Brain pericyte (primary cell): ENCODE measurements around the gene IPMK.
A peak's percentile ranks its signal among the peaks of the same experiment; 100 is the strongest.
"Not testable (repeated sequence)": the region's sequence is repeated elsewhere in the genome, so short reads cannot be mapped to it uniquely, and the experiment has no call there.

Experiments
- DNase-seq: peaks from one replicate; pipeline ENCODE4 v3.0.0-alpha.2; 2012; ENCODE audit warnings: low read depth, low spot score

Gene IPMK

GRCh38 chr10:58220769-58221451 lies 46.8 kb downstream of the IPMK start:
- no peak for DNase-seq

GRCh38 chr10:58219875-58220274 lies 47.8 kb downstream of the IPMK start:
- no peak for DNase-seq

GRCh38 chr10:58217612-58218011 lies 50.1 kb downstream of the IPMK start:
- no peak for DNase-seq

GRCh38 chr10:58212622-58213021 lies 55.1 kb downstream of the IPMK start:
- no peak for DNase-seq

GRCh38 chr10:58210160-58210559 lies 57.5 kb downstream of the IPMK start:
- DNase-seq = no peak

- no peak for DNase-seq
Measured at GRCh38 chr10:58209669-58210068, 58.0 kb downstream of the IPMK start.

- DNase-seq = no peak
Measured at GRCh38 chr10:58206251-58206650, 61.4 kb downstream of the IPMK start.

- DNase-seq = no peak
Measured at GRCh38 chr10:58201704-58202103, 66.0 kb downstream of the IPMK start.

GRCh38 chr10:58189269-58189668 lies 78.4 kb downstream of the IPMK start:
- DNase-seq = peak; percentile 15

GRCh38 chr10:58184120-58184670 lies 83.5 kb downstream of the IPMK start:
- no peak for DNase-seq

- no peak for DNase-seq
Measured at GRCh38 chr10:58180666-58181065, 87.0 kb downstream of the IPMK start.

- DNase-seq = no peak
Measured at GRCh38 chr10:58179238-58179637, 88.5 kb downstream of the IPMK start.

GRCh38 chr10:58178811-58179210 lies 88.9 kb downstream of the IPMK start:
- DNase-seq = no peak

GRCh38 chr10:58177362-58177947 lies 90.2 kb downstream of the IPMK start:
- no peak for DNase-seq

- DNase-seq = no peak
Measured at GRCh38 chr10:58175990-58176900, 91.4 kb downstream of the IPMK start.

GRCh38 chr10:58174831-58175230 lies 92.9 kb downstream of the IPMK start:
- no peak for DNase-seq

GRCh38 chr10:58173391-58173790 lies 94.3 kb downstream of the IPMK start:
- DNase-seq = no peak

GRCh38 chr10:58171146-58171545 lies 96.5 kb downstream of the IPMK start:
- DNase-seq = no peak

- no peak for DNase-seq
Measured at GRCh38 chr10:58164517-58164916, 103.2 kb downstream of the IPMK start.

- DNase-seq = no peak
Measured at GRCh38 chr10:58158806-58159205, 108.9 kb downstream of the IPMK start.

GRCh38 chr10:58157076-58157766 lies 110.5 kb downstream of the IPMK start:
- peak; percentile 37 for DNase-seq

- not testable (repeated sequence) for DNase-seq
Measured at GRCh38 chr10:58155941-58156340, 111.8 kb downstream of the IPMK start.
